NCI-H82 treated with DMSO at 0.1 percent for 48 hours (cell line): ENCODE measurements around the gene SLC25A11.
"Not testable (repeated sequence)": the region's sequence is repeated elsewhere in the genome, so short reads cannot be mapped to it uniquely, and the experiment has no call there.

Source experiments
- DNase-seq: peaks from one replicate; lab custom pipeline; 2025; ENCODE audit not compliant: unreplicated experiment; lab: John Stamatoyannopoulos, UW

Gene SLC25A11

DNA sequence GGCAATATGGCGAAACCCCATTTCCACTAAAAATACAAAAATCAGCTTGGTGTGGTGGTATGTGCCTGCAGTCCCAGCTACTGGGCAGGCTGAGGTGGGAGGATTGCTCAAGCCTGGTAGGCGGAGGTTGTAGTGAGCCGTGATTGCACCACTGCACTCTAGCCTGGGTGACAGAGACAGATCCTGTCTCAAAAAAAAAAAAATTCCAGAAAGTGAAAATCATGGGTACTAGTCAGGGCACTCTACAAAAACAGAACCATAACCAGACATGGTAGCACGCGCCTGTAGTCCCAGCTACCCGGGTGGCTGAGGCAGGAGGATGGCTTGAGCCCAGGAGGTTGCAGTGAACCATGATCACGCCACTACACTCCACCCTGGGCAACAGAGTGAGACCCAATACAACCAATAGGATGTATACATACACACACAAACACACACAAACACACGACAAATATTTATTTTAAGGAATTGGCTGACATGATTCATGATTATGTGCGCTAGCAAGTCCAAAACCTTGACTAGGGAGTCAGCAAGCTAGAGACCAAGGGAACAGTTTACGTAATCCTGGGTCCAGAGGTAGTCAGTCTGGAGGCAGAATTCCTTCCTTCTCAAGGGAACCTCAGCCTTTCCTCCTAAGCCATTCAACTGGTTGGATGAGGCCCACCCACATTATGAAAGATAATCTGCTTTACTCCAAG, 19.3 kb downstream of the SLC25A11 start:
- no peak for DNase-seq

GRCh38 chr17:4919511-4920047, 20.3 kb downstream of the SLC25A11 start:
- peak; percentile 19 for DNase-seq

DNA sequence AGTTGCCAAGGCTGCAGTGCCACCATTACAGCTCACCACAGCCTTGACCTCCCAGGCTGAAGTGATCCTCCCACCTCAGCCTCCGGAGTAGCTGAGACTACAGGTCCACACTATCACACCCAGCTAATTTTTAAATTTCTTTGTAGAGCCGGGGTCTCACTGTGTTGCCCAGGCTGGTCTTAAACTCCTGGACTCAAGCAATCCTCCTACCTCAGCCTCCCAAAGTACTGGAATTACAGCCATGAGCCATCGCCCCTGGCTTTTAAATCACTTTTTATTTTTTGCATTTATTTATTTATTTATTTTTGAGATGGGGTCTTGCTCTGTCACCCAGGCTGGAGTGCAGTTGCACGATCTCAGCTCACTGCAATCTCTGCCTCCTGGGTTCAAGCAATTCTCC, 25.3 kb downstream of the SLC25A11 start:
- not testable (repeated sequence) for DNase-seq

GRCh38 chr17:4913994-4914393, 25.9 kb downstream of the SLC25A11 start:
- no peak for DNase-seq

DNA sequence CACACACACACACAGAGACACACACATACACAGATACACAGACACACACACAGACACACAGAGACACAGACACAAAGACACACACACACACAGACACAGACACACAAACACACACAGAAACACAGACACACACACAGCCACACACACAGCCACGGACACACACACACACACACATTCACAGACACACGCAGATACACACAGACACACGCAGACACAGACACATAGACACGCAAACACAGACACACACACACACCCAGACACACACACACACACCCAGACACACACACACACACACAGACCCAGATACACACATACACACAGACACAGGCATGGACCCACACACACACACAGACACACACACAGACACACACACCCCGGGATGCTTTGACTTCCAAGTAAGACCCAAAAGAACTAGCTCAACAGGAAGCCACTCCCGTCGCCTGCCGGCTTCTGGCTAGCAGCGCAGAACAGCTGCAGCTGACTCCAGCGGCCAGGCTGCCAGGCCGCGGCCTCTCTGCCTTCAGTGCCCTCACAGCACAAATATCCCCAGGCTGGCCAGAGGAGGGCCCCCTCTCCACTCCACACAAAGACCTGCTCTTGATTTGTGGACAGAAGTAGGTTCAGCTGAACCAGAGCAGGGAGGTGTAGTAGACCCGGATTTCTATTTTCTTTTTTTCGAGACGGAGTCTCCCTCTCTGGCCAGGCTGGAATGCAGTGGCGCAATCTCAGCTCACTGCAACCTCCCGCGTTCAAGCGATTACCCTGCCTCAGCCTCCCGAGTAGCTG, 30.9 kb downstream of the SLC25A11 start:
- peak; percentile 65 for DNase-seq

- DNase-seq: no peak
These were observed 31.5 kb downstream of the SLC25A11 start for GRCh38 chr17:4908301-4908700.

DNA sequence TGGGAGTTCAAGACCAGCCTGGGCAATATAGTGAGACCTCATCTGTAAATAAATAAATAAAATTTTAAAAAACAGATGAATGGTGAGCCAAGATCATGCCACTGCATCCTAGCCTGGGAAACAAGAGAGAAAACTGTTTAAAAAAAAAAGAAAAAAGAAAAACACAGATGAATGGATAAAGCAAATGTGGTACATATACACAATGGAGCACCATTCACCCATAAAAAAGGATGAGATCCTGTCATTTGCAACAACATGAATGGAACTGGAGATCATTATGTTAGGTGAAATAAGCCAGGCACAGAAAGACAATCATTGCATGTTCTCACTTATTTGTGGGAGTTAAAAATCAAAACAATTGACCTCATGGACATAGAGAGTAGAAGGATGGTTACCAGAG, 33.2 kb downstream of the SLC25A11 start:
- DNase-seq: not testable (repeated sequence)

DNA sequence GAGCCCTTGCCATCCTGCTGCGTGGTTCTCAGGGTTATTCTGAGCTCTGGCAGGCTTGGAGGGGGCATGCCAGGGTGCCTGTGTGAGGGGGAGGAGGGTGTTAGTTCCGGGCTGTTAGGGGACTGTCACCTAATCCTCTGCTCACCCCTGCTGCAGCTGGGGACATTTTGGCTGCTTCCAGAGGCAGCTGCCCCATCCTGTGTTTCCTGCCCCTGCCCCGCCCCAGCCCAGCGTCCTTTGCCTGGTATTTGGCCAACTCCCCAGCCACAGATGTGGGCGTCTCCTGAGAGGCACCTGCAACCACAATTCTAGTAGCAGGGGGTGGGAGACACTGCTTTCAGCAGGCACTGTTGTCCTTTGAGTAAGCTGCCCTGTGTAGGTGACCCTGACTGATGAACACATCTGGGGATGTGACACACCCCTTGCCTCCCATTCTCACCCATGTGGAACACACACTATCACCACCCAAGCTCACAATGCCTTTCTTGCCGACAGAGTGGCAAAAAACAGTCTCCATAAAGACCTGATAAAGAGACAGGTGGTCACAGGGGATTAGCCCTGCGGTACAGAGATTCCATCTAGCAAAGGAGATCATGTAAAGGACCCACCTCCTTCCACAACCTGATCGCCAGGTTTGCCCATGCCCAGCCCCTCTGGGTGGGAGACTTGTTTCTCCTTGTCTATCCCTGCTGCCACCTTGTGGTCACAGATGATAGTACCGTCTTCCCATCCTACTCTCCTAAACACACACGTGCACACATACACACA, 36.6 kb downstream of the SLC25A11 start, which contains the start of gene CHRNE:
CHRNE (minus strand) TSS at position 48 of the 768 bp plus-strand sequence; CDS start at position 13, 35 bp downstream.
- peak; percentile 78 for DNase-seq

DNA sequence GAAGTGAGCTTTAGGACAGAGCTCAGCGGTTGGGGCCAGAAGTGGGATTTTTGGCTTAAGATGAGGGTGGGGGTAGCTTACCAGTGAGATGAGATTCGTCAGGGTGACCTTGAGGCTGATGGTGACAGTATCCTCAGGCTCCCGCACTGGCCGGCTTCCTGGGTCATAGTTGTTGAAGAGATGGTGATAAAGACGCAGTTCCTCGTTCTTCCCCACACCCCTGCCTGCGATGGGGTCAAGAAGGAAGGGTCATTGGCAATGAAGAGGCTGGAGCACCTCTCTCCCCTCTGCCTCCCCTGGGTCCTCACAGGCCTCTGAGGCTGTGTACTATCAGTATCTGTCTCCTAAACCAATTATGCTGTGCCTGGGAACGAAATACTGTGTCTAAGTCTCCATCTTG, 37.3 kb downstream of the SLC25A11 start:
- peak; percentile 50 for DNase-seq

DNA sequence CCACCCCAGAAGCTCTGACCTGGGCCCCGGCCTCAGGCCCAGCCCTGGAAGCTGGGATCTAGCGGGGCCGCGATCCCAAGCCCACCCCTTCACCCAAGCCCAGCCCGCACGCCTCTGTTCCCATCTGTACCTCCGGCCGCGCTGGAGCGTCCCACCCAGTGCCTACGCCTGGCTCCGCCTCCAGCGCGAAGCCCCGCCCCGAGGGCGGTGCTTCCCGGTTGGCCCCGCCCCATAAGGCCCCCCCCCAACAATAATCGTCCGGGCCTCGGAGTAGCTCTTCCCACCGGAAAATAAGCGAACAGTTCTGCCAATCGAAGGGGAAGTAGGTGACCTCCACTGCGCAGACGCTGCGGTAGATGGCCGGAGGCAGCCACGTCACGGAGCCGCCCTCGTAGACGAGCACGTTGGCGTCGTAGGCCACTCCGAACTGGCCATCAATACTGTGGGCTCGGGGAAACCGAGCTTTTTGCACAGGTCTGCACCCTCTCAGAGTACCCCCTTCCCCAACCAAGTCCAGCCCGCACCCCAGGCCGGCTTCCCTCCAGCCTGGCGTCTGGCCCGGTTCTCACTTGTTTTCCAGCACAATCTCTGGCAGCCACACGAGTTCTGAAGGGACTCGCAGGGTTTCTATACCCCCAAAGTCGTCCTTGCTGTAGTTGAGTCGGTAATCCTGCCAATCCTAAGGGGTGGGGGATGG, 38.0 kb downstream of the SLC25A11 start:
- DNase-seq: no peak

DNA sequence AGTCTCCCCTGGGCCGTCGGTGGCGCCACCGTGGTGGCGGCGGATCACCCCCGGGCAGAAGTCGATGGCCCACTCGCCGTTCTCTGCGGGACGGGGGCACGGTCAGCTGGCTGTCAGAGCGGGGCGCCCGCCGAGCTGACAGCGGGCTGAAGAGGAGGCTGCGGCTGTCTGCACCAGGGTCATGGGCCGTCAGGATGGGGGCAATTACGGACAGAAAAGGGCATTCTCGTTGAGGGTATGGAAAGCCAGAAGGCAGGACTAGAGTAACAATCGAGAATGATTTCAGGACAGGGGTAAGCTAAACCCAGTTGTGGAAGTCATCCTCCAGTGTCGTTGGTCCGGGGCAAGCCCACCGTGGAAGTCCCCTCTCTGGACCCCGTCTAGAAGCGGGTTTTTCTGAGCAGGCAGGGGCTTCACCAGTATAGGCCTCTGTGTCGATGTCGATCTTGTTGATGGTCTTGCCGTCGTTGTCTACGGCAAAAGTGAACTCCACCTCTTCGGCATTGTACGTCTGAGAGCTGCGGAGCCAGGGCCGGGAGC, 38.7 kb downstream of the SLC25A11 start:
- DNase-seq: no peak

- no peak for DNase-seq
These were observed 39.4 kb downstream of the SLC25A11 start for GRCh38 chr17:4900231-4901107.

GRCh38 chr17:4899341-4900230, 40.3 kb downstream of the SLC25A11 start, which contains the start of gene C17orf107:
Gene C17orf107 (plus strand): TSS chr17:4899536. CDS start chr17:4899763, 227 bp downstream.
- no peak for DNase-seq

DNA sequence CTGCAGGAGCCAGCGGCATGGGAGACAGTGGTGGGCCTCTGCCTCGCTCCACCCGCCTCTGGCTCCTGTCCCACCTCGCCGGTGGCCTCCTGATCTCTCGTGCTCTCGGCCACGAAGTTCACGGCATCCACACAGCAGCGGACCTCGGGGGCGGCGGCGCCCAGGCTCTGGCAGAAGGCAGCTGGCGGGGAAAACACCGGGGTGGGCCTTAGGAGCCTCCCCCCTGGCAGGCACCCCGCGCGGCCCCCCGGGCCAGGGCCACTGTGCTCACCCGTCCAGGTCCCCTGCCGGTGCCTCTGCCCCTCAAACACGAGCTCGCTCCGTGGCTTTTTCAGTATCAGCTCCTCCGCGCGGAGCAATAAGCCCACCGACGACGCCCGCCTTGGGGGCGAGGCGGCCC, 40.9 kb downstream of the SLC25A11 start:
- DNase-seq: no peak

GRCh38 chr17:4898351-4898750, 41.5 kb downstream of the SLC25A11 start:
- DNase-seq: no peak

DNA sequence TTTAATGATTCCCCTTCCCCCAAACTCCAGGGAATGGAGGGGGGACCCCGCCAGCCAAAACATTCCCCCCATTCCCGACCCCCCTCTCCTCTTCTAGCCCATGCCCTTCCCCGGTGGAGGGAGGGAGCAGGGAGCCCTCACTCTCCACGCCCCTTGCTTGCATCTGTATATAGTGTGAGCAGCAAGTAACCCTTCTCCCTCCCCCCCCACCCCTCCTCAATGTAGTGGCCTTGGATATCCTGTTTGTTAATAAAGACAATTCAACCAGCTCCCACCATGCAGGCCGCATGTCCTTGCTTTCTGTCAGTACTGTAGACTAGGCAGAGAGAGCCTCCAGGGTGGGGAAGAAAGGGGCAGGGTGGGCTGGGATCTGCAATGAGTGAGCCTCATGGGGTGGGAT, 42.1 kb downstream of the SLC25A11 start:
- DNase-seq: no peak

GRCh38 chr17:4897198-4897687, 42.6 kb downstream of the SLC25A11 start:
- DNase-seq: no peak
